GM23338 (cell line): ENCODE data around the gene STX7. TPM values are rescaled to one million over a fixed set of nuclear protein-coding genes. Genes with fewer than 3 reads are reported as not detected.

Experiments
- ATAC-seq: fragments of 200-7000 bp; cut with Tn5 transposase; 3 replicates; pipeline ENCODE4 v1.9.1; 2020
- DNase-seq: peaks from one replicate; pipeline ENCODE4 v3.0.0-alpha.2; 2015; ENCODE audit warnings: low spot score
- H2AFZ ChIP-seq: fragments of 200-600 bp; sonication (generic); 2 replicates; pipeline ENCODE4 v1.8.0; 2016; ENCODE audit warnings: antibody characterized with exemption, mild to moderate bottlenecking, moderate library complexity
- H3F3A ChIP-seq: fragments of 200-600 bp; sonication (generic); replicated peaks from 2 replicates; pipeline ENCODE4 v1.8.0; 2017; ENCODE audit warnings: antibody characterized with exemption, mixed run types, low read depth
- H3K27ac ChIP-seq: fragments of 200-600 bp; sonication (generic); 2 replicates; pipeline ENCODE4 v1.6.1; 2016; ENCODE audit warnings: low read depth
- H3K27me3 ChIP-seq: fragments of 200-600 bp; sonication (generic); 2 replicates; pipeline ENCODE4 v1.8.0; 2016; ENCODE audit warnings: mild to moderate bottlenecking, mixed run types, moderate library complexity; ENCODE audit not compliant: insufficient read depth
- H3K36me3 ChIP-seq: fragments of 200-600 bp; sonication (generic); 2 replicates; pipeline ENCODE4 v1.8.0; 2016; ENCODE audit warnings: mild to moderate bottlenecking; ENCODE audit not compliant: insufficient read depth
- H3K4me1 ChIP-seq: fragments of 200-600 bp; sonication (generic); 2 replicates; pipeline ENCODE4 v1.8.0; 2016; ENCODE audit warnings: mild to moderate bottlenecking, moderate library complexity; ENCODE audit not compliant: insufficient read depth
- H3K4me2 ChIP-seq: fragments of 200-600 bp; sonication (generic); 2 replicates; pipeline ENCODE4 v1.7.1; 2017; ENCODE audit warnings: mixed run types
- H3K4me3 ChIP-seq: fragments of 200-600 bp; sonication (generic); 2 replicates; pipeline ENCODE4 v1.6.1; 2016; ENCODE audit warnings: mixed run types
- H3K79me2 ChIP-seq: fragments of 200-600 bp; sonication (generic); replicated peaks from 2 replicates; pipeline ENCODE4 v1.8.0; 2017; ENCODE audit warnings: mild to moderate bottlenecking; ENCODE audit not compliant: insufficient read depth
- H3K9me2 ChIP-seq: fragments of 200-600 bp; sonication (generic); 2 replicates; pipeline ENCODE4 v1.8.0; 2017; ENCODE audit not compliant: insufficient read depth
- H4K20me1 ChIP-seq: fragments of 200-600 bp; sonication (generic); replicated peaks from 2 replicates; pipeline ENCODE4 v1.8.0; 2017; ENCODE audit warnings: mild to moderate bottlenecking; ENCODE audit not compliant: insufficient read depth
- H3K27ac Mint-ChIP-seq: 2 replicates; pipeline ENCODE4 v1.8.0; 2020; ENCODE audit warnings: inconsistent platforms, mild to moderate bottlenecking, moderate library complexity, mixed read lengths
- H3K27me3 Mint-ChIP-seq: 3 replicates; pipeline ENCODE4 v1.8.0; 2022; ENCODE audit warnings: low read depth, mild to moderate bottlenecking, moderate library complexity, mixed read lengths, inconsistent platforms; ENCODE audit not compliant: insufficient read depth, poor library complexity
- H3K36me3 Mint-ChIP-seq: 3 replicates; pipeline ENCODE4 v1.8.0; 2021; ENCODE audit warnings: low read depth, mild to moderate bottlenecking, inconsistent platforms, moderate library complexity, mixed read lengths
- H3K4me1 Mint-ChIP-seq: 3 replicates; pipeline ENCODE4 v1.8.0; 2020; ENCODE audit warnings: mild to moderate bottlenecking, inconsistent platforms, mixed read lengths
- H3K4me3 Mint-ChIP-seq: 3 replicates; pipeline ENCODE4 v1.8.0; 2021; ENCODE audit warnings: moderate library complexity, mild to moderate bottlenecking, inconsistent platforms, mixed read lengths
- H3K9me3 Mint-ChIP-seq: 3 replicates; pipeline ENCODE4 v1.8.0; 2020; ENCODE audit warnings: moderate library complexity, mild to moderate bottlenecking, inconsistent platforms, mixed read lengths
- CTCF ChIP-seq, 2 experiments: fragments of 200-600 bp in 1 of 2; sonication (generic) in 1 of 2; conservative IDR thresholded peaks; 2 replicates each; pipeline versions ENCODE4 v1.5.1 to v1.6.1; 2016 to 2017; ENCODE audit warnings: antibody characterized with exemption in 2 of 2, low read depth in 2 of 2, mild to moderate bottlenecking in 2 of 2, moderate library complexity in 1 of 2
- EZH2phosphoT487 ChIP-seq: fragments of 200-600 bp; sonication (generic); IDR thresholded peaks from one replicate; pipeline ENCODE4 v1.8.1; 2018; ENCODE audit warnings: antibody characterized with exemption; ENCODE audit not compliant: unreplicated experiment
- JUNB ChIP-seq: IDR thresholded peaks from one replicate; pipeline ENCODE4 v1.6.1; 2016; ENCODE audit warnings: antibody characterized with exemption; ENCODE audit not compliant: unreplicated experiment
- REST ChIP-seq: IDR thresholded peaks from one replicate; pipeline ENCODE4 v1.6.1; 2018; ENCODE audit warnings: antibody characterized with exemption; ENCODE audit not compliant: unreplicated experiment
- STAT1 ChIP-seq: IDR thresholded peaks from one replicate; pipeline ENCODE4 v1.6.1; 2016; ENCODE audit warnings: antibody characterized with exemption; ENCODE audit not compliant: unreplicated experiment
- ZNF114 ChIP-seq: fragments of 250-450 bp; sonication (Bioruptor Pico); IDR thresholded peaks from 2 replicates; pipeline ENCODE4 v1.5.0; 2020; ENCODE audit warnings: mild to moderate bottlenecking, moderate library complexity
- ZNF331 ChIP-seq: fragments of 250-450 bp; sonication (Bioruptor Pico); IDR thresholded peaks from 2 replicates; pipeline ENCODE4 v1.5.0; 2020; ENCODE audit warnings: low read depth, mild to moderate bottlenecking, moderate library complexity
- ZNF462 ChIP-seq: fragments of 250-450 bp; sonication (Bioruptor Pico); IDR thresholded peaks from 2 replicates; pipeline ENCODE4 v1.5.0; 2020; ENCODE audit warnings: mild to moderate bottlenecking, moderate library complexity
- polyA plus RNA-seq: library from polyadenylated mRNA; unstranded; fragments of >200 nt; fragmentation: Nextera tagmentation; extraction: Ambion mirVana; gene quantifications from 2 replicates; pipeline ENCODE4 v1.2.1, GENCODE V29; 2016
- total RNA-seq: library from RNA; depleted of rRNA; stranded (reverse); fragments of >200 nt; shearing (Covaris generic); gene quantifications from 2 replicates; pipeline ENCODE4 v1.2.3, GENCODE V29; 2014

STX7 gene
- total and polyA plus RNA-seq, 2 experiments from 2014 or later: 22.4 to 28.8 TPM

- Histone ChIP-seq H2AFZ (no peak overlapping the region), H3K79me2 (peaks cover 34% of the 10 kb centered on the region), H3K27me3 (no peaks in the 10 kb centered on the region), H3K27ac (no peak overlapping the region), H3K4me2 (no peak overlapping the region), H3K4me1 (peaks cover 19% of the 10 kb centered on the region), H3K9me2 (no peaks in the 10 kb centered on the region), H3F3A (no peaks in the 10 kb centered on the region), H4K20me1 (0 out of 2 replicates have a peak, but pooled peaks cover 8% of the 10 kb centered on the region), H3K4me3 (no peak overlapping the region), H3K36me3 (no peaks in the 10 kb centered on the region; the same call in 1 of the 2 replicates)
- Mint-ChIP-seq H3K4me3 (no peak overlapping the region), H3K9me3 (no peaks in the 10 kb centered on the region), H3K36me3 (peaks cover 11% of the 10 kb centered on the region; the same call in 2 of the 3 replicates), H3K4me1 (no peaks in the 10 kb centered on the region), H3K27ac (no peak overlapping the region), H3K27me3 (no peaks in the 10 kb centered on the region)
- TF ChIP-seq JUNB: no peak
- TF ChIP-seq REST: no peak
- no peak for TF ChIP-seq CTCF (conservative IDR thresholded peaks at IDR 0.05; ENCODE audit: low read depth in 2 of 2)
- TF ChIP-seq ZNF462 (CRISPR knock-in tag): no peak
- no peak for TF ChIP-seq STAT1
- no peak for TF ChIP-seq ZNF114 (CRISPR knock-in tag)
- TF ChIP-seq EZH2phosphoT487: no peak
- TF ChIP-seq ZNF331 (CRISPR knock-in tag): no peak
- peak; percentile 6 for DNase-seq
- ATAC-seq: peak; percentile 88
These were observed 22.3 kb downstream of the STX7 start for GRCh38 chr6:132490478-132491204.
